ENCODE measurements around the gene WIF1.

- TF ChIP-seq CTCF (IDR thresholded peaks at IDR 0.05) (no peak), POLR2A (IDR thresholded peaks at IDR 0.05) (no peak)
These were observed 19.6 kb upstream of the WIF1 start for GRCh38 chr12:65140738-65141137.

All from uterus (tissue), 2 donors.